ENCODE measurements around the gene FOXD2. TPM values are rescaled to one million over a fixed set of nuclear protein-coding genes. Genes with fewer than 3 reads are reported as not detected.

FOXD2 gene
- 0.05 to 0.07 TPM (median 0.05 TPM) in 3 replicates for total RNA-seq (2021)
- not detected for Bru-seq, nascent RNA
- long read RNA-seq, experiment 1 = 0 reads
- long read RNA-seq, experiment 2 = 0 reads
- long read RNA-seq, experiment 3 = 0 reads

GRCh38 chr1:47437447-47438164 lies at the start of gene FOXD2:
Gene FOXD2, plus strand, starts transcription at chr1:47438044. Its CDS starts 92 bp downstream, at chr1:47438136.
- H3K9me3 Mint-ChIP-seq = no peaks in the 10 kb centered on the region
- H3K4me1 Mint-ChIP-seq = peaks cover 34% of the 10 kb centered on the region
- 0 out of 2 replicates have a peak, but pooled peaks cover 5% of the 10 kb centered on the region for H3K36me3 Mint-ChIP-seq
- TF ChIP-seq ETV6 (CRISPR knock-in tag; IDR thresholded peaks at IDR 0.05) (peak; percentile 64; the same call in 1 of the 2 replicates), FOXP4 (CRISPR knock-in tag; IDR thresholded peaks at IDR 0.05) (0 out of 2 replicates have a peak, but pooled peaks have one; percentile 45), MAX (CRISPR knock-in tag; IDR thresholded peaks at IDR 0.05) (no peak; the same call in 1 of the 2 replicates), AR (CRISPR knock-in tag; IDR thresholded peaks at IDR 0.05) (no peak), SP1 (CRISPR knock-in tag; conservative IDR thresholded peaks at IDR 0.05) (0 out of 2 replicates have a peak, but pooled peaks have one; percentile 21), ZNF232 (CRISPR knock-in tag; IDR thresholded peaks at IDR 0.05) (no peak)
- TF ChIP-seq, protein P1, sequence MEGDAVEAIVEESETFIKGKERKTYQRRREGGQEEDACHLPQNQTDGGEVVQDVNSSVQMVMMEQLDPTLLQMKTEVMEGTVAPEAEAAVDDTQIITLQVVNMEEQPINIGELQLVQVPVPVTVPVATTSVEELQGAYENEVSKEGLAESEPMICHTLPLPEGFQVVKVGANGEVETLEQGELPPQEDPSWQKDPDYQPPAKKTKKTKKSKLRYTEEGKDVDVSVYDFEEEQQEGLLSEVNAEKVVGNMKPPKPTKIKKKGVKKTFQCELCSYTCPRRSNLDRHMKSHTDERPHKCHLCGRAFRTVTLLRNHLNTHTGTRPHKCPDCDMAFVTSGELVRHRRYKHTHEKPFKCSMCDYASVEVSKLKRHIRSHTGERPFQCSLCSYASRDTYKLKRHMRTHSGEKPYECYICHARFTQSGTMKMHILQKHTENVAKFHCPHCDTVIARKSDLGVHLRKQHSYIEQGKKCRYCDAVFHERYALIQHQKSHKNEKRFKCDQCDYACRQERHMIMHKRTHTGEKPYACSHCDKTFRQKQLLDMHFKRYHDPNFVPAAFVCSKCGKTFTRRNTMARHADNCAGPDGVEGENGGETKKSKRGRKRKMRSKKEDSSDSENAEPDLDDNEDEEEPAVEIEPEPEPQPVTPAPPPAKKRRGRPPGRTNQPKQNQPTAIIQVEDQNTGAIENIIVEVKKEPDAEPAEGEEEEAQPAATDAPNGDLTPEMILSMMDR (IDR thresholded peaks at IDR 0.05) = peak; percentile 99
- TF ChIP-seq, protein P2, sequence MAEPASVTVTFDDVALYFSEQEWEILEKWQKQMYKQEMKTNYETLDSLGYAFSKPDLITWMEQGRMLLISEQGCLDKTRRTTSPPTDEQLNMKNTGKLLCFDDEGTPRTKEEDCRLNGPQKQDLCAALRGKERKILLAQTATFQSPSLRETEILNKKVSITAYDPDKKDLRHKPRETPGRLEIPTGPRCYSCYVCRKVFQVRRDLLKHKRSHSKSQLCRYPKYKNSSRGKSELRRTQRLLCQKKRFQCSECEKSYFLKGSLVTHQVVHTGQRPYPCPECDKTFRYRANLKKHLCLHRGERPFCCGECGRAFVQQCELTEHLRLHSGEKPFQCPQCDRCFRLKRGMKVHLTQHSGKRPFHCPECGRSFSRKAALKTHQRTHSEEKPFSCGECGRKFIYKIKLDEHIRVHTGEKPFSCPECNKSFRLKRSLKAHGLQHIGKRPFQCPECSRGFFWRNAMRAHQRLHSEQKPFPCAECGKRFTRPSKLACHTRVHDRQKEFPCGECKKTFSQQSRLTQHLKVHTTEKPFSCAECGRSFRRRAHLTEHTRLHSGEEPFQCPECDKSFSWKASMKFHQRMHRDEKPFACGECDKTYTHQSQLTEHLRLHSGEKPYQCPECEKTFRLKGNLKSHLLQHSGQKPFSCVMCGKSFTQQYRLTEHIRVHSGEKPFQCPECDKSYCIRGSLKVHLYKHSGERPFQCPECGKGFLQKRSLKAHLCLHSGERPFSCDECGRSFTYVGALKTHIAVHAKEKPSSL (CRISPR knock-in tag; conservative IDR thresholded peaks at IDR 0.05) = no peak
- TF ChIP-seq, protein P3, sequence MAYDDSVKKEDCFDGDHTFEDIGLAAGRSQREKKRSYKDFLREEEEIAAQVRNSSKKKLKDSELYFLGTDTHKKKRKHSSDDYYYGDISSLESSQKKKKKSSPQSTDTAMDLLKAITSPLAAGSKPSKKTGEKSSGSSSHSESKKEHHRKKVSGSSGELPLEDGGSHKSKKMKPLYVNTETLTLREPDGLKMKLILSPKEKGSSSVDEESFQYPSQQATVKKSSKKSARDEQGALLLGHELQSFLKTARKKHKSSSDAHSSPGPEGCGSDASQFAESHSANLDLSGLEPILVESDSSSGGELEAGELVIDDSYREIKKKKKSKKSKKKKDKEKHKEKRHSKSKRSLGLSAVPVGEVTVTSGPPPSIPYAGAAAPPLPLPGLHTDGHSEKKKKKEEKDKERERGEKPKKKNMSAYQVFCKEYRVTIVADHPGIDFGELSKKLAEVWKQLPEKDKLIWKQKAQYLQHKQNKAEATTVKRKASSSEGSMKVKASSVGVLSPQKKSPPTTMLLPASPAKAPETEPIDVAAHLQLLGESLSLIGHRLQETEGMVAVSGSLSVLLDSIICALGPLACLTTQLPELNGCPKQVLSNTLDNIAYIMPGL (CRISPR knock-in tag; IDR thresholded peaks at IDR 0.05) = peak; percentile 88; the same call in 1 of the 2 replicates
- no peak within 1 kb of the TSS for H3K27ac Mint-ChIP-seq
- ChIA-PET CTCF (interaction anchor here (0.5 to 8.4 kb wide), 75 partner anchors 8 to 623 kb away, joined by 3 to 177 read pairs (median 5); partner anchors contain the start of genes CMPK1, FOXE3, PDZK1IP1 and STIL), POLR2A (interaction anchor here (1.0 kb wide), 1 partner anchor 271 kb away, joined by 4 read pairs; no protein-coding TSS in a partner anchor)
- peak within 1 kb of the TSS; percentile 74 for H3K4me3 Mint-ChIP-seq
- H3K27me3 Mint-ChIP-seq (ENCODE audit: low read depth) = peaks cover 49% of the 10 kb centered on the region
- DNase-seq (ENCODE audit: low spot score) (peak; percentile 95), ATAC-seq (peak; percentile 57)

DNA sequence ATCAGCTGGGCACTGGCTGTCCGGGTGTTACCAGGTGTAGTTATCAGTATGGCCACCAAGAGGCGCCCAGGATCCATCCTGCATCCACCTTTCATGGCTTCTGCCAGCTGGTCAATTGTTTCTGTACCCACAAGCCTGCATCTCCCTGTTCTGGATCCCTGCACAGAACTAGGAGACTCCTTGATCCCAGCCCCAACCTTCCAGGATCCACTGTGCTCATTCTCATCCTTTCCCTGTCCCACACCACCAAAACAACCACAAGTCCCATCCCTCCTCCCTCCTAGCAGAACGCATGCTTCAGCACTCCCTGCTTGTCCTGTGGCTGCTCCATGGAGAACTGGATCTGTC lies 49.0 kb upstream of the FOXD2 start:
- peaks cover 25% of the 10 kb centered on the region for H3K27me3 Mint-ChIP-seq (ENCODE audit: low read depth)
- ATAC-seq = peak; percentile 96
- no peak overlapping the region for H3K4me3 Mint-ChIP-seq
- H3K9me3 Mint-ChIP-seq = no peaks in the 10 kb centered on the region
- no peak for TF ChIP-seq E2F4 (CRISPR knock-in tag; IDR thresholded peaks at IDR 0.05; ENCODE audit: borderline replicate concordance, low read depth)
- TF ChIP-seq, protein P1 (IDR thresholded peaks at IDR 0.05) = peak; percentile 77
- peak; percentile 79 for DNase-seq (ENCODE audit: low spot score)
- no peaks in the 10 kb centered on the region for H3K36me3 Mint-ChIP-seq
- no peaks in the 10 kb centered on the region for H3K4me1 Mint-ChIP-seq
- ChIA-PET POLR2A (no interaction called here), CTCF (interaction anchor here (0.5 to 5.5 kb wide), 26 partner anchors 9 to 1681 kb away, joined by 3 to 79 read pairs (median 7); partner anchors contain the start of genes CMPK1, FOXD2 and STIL)
- no peak overlapping the region for H3K27ac Mint-ChIP-seq

Measured in WTC11 (cell line).